Measurements from ENCODE around the gene TULP3.

- no peak for TF ChIP-seq CTCF (IDR thresholded peaks at IDR 0.05)
- no peak for TF ChIP-seq POLR2A (IDR thresholded peaks at IDR 0.05)
- no peak for TF ChIP-seq EP300 (IDR thresholded peaks at IDR 0.05)
Observed at GRCh38 chr12:2958432-2959191, 67.9 kb downstream of the TULP3 start.
